ENCODE results near the gene MCTP2. TPM values are rescaled to one million over a fixed set of nuclear protein-coding genes. Genes with fewer than 3 reads are reported as not detected.

MCTP2 gene
- total RNA-seq, 1 experiment from 2014 or later: 1.3 TPM

- no peak overlapping the region for H3K27ac ChIP-seq (ENCODE audit: insufficient read length, low read depth, low read length)
- H2BK5ac ChIP-seq (ENCODE audit: insufficient read length, low read length): no peak overlapping the region
- Mint-ChIP-seq H3K4me1 (no peaks in the 10 kb centered on the region), H3K4me3 (no peak overlapping the region), H3K36me3 (ENCODE audit: insufficient read depth in 1 of 3, low read depth in 3 of 3) (no peaks in the 10 kb centered on the region; a peak in 1 of 7 replicates), H3K9me3 (no peaks in the 10 kb centered on the region), H3K27ac (no peak overlapping the region), H3K27me3 (ENCODE audit: low read depth) (no peaks in the 10 kb centered on the region)
- no peak overlapping the region for H2BK12ac ChIP-seq (ENCODE audit: insufficient read length, low read depth, low read length)
- H3K4me1 ChIP-seq (ENCODE audit: insufficient read depth, low read length): no peaks in the 10 kb centered on the region
- no peaks in the 10 kb centered on the region for H3K9me3 ChIP-seq (ENCODE audit: control insufficient read depth, low read depth, low read length)
- TF ChIP-seq CTCF (conservative IDR thresholded peaks at IDR 0.05): no peak
- H2BK15ac ChIP-seq (ENCODE audit: low read depth, low read length): no peak overlapping the region
- H3K79me2 ChIP-seq (ENCODE audit: insufficient read depth, low read length): no peaks in the 10 kb centered on the region
- no peak overlapping the region for H3K4me2 ChIP-seq (ENCODE audit: insufficient read depth, insufficient read length, low read length)
- H3K79me1 ChIP-seq (ENCODE audit: insufficient read depth, low read depth, low read length, poor library complexity, severe bottlenecking): no peaks in the 10 kb centered on the region
- no CpG with 5 or more reads among the region's 4 CpGs for WGBS (ENCODE audit: extremely low coverage, insufficient read length, low lambda C conversion rate)
- no peak overlapping the region for H2BK120ac ChIP-seq (ENCODE audit: low read depth, low read length, poor library complexity, severe bottlenecking)
- H2AFZ ChIP-seq (ENCODE audit: low read length): no peak overlapping the region
- H4K20me1 ChIP-seq (ENCODE audit: control insufficient read depth, insufficient read depth, insufficient read length): no peaks in the 10 kb centered on the region
- no peak overlapping the region for H2AK5ac ChIP-seq (ENCODE audit: insufficient read length, low read length)
- H4K5ac ChIP-seq (ENCODE audit: insufficient read length, low read depth, low read length): no peak overlapping the region
- no peaks in the 10 kb centered on the region for H3K27me3 ChIP-seq (ENCODE audit: insufficient read depth, low read length)
- H3K14ac ChIP-seq (ENCODE audit: insufficient read depth, low read length): no peak overlapping the region
- DNase-seq: no peak
- H3K9ac ChIP-seq (ENCODE audit: extremely low read depth, insufficient read length, low read length): no peak overlapping the region
- no peak overlapping the region for H3K4ac ChIP-seq (ENCODE audit: low read depth, low read length)
- no peak overlapping the region for H3K56ac ChIP-seq (ENCODE audit: insufficient read length, low read depth, low read length)
- no peak overlapping the region for H4K8ac ChIP-seq (replicated peaks; ENCODE audit: insufficient read length, low read depth, low read length)
- no peak overlapping the region for H2BK20ac ChIP-seq (ENCODE audit: low read depth, low read length, poor library complexity, severe bottlenecking)
- H3K23ac ChIP-seq (ENCODE audit: insufficient read length, low read depth, low read length): no peak overlapping the region
- no peak overlapping the region for H3T11ph ChIP-seq (ENCODE audit: low read length)
- no peak overlapping the region for H4K91ac ChIP-seq (ENCODE audit: insufficient read length, low read depth, low read length)
- no peak overlapping the region for H3K18ac ChIP-seq (ENCODE audit: insufficient read length, low read depth, low read length)
- no peaks in the 10 kb centered on the region for H3K23me2 ChIP-seq (ENCODE audit: insufficient read length, low read depth, low read length, poor library complexity, severe bottlenecking)
Measured at GRCh38 chr15:94255540-94255939, 24.2 kb downstream of the MCTP2 start.

All from H9 (cell line).